Suprapubic skin (tissue), 4 donors: ENCODE data around the gene DISP3. TPM values are rescaled to one million over a fixed set of nuclear protein-coding genes. Genes with fewer than 3 reads are reported as not detected.
"Not testable (repeated sequence)": the region's sequence is repeated elsewhere in the genome, so short reads cannot be mapped to it uniquely, and the experiment has no call there.

ENCODE experiments used
- DNase-seq, 2 donors: peaks; one replicate each; pipeline ENCODE4 v3.0.0-alpha.2; 2019; ENCODE audit warnings: low spot score in 2 of 2
- H3K27ac ChIP-seq: fragments of 200-600 bp; sonication (generic); one replicate; pipeline ENCODE4 v1.5.1; 2019
- H3K27me3 ChIP-seq: fragments of 200-600 bp; sonication (generic); one replicate; pipeline ENCODE4 v1.5.1; 2019
- H3K36me3 ChIP-seq: fragments of 200-600 bp; sonication (generic); one replicate; pipeline ENCODE4 v1.5.1; 2019
- H3K4me1 ChIP-seq: fragments of 200-600 bp; sonication (generic); one replicate; pipeline ENCODE4 v1.5.1; 2019
- H3K4me3 ChIP-seq: fragments of 200-600 bp; sonication (generic); one replicate; pipeline ENCODE4 v1.5.1; 2019; ENCODE audit warnings: mild to moderate bottlenecking
- H3K9me3 ChIP-seq: fragments of 200-600 bp; sonication (generic); one replicate; pipeline ENCODE4 v1.5.1; 2019
- EP300 ChIP-seq: sonication (generic); formaldehyde crosslinking; IDR thresholded peaks from one replicate; pipeline ENCODE4 v1.6.1; 2017; ENCODE audit warnings: antibody characterized with exemption
- POLR2A ChIP-seq, 2 donors: fragments of 450-650 bp; IDR thresholded peaks; one replicate each; pipeline ENCODE4 v1.6.1; 2017; ENCODE audit warnings: antibody characterized with exemption in 2 of 2, mild to moderate bottlenecking in 2 of 2, moderate library complexity in 2 of 2
- POLR2AphosphoS5 ChIP-seq, 3 donors: sonication (generic); formaldehyde crosslinking; IDR thresholded peaks; one replicate each; pipeline ENCODE4 v1.6.1; 2017; ENCODE audit warnings: antibody characterized with exemption in 3 of 3
- WGBS: methylation state at CpG from one replicate; pipeline ENCODE4 v1.1.5; 2018; 5-methylcytosine and 5-hydroxymethylcytosine counted together
- total RNA-seq, 4 donors: library from RNA; depleted of rRNA; stranded (reverse); fragments of >200 nt; gene quantifications; one replicate each; pipeline ENCODE4 v1.1.0, GENCODE V29; 2016
- TF ChIP-seq, protein P1 (sequence below), 2 donors: fragments of 200-600 bp in 1 of 2; fragments of 450-650 bp in 1 of 2; sonication (generic) in 1 of 2; IDR thresholded peaks; one replicate each; pipeline ENCODE4 v1.5.1; 2016 to 2019; ENCODE audit warnings: antibody characterized with exemption in 2 of 2, mild to moderate bottlenecking in 1 of 2, moderate library complexity in 1 of 2

DISP3 gene
- total RNA-seq, 4 donors from 2014 or later, result not detected

DNA sequence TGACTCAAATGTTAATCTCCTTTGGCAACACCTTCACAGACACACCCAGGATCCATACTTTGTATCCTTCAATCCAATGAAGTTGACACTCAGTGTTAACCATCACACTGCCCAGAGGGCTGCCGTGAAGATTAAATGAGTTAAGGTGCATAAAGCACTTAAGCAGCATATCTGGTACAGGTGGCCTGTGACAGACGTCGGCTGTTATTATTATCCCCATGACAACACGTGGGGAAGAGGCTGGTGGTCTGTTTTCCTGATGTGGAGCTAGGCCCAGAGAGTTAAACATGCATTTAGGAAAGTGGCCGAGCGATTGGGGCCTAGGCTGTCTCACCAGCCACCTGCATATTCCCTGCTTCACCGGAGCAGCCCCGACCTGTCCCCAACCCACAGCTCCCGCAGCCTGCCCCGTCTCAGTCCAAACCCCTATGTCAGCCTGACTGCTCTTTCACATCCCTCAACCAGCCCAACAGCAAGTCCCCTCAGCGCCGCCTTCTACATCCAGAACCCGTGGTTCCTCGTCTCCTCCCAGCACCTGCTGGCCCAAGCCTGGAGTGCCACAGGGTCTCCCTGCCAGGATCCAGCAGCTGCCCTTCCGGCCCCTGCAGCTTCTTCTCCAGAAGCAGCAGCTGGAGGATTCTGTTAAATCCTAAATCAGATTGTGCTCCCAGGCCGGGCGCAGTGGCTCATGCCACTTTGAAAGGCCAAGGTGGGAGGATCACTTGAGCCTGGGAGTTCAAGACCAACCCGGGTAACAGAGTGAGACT, 97.3 kb downstream of the DISP3 start:
- Histone ChIP-seq H3K27me3 (peaks cover 52% of the 10 kb centered on the region), H3K9me3 (no peaks in the 10 kb centered on the region), H3K27ac (no peak overlapping the region), H3K4me1 (no peaks in the 10 kb centered on the region), H3K36me3 (no peaks in the 10 kb centered on the region), H3K4me3 (no peak overlapping the region)
- no peak for TF ChIP-seq POLR2AphosphoS5 (IDR thresholded peaks at IDR 0.05)
- no peak for TF ChIP-seq POLR2A (IDR thresholded peaks at IDR 0.05)
- no peak for TF ChIP-seq EP300
- WGBS, result 85% methylated on average over 17 of the region's 18 CpGs
- DNase-seq, result no peak

DNA sequence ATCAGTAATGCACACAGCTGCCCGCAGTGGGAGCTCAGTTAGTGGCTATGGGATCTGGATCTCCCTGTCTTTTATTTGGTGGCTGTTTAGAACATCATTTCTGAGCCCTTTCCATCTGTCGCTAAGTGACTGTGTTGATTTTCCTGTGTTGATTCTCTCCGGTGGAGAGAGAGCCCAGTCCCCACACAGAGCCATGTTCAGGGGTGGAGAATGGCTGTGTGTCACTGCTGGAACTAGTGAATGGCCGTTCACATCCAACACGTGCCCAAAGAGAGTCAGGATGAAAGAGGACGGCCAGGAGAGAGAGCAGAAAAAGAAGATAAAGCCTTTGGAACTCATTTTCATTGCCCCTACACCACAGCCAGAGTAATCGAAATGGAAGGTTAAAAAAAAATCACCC, 99.0 kb downstream of the DISP3 start:
- Histone ChIP-seq H3K27ac (no peak overlapping the region), H3K4me3 (no peak overlapping the region), H3K9me3 (no peaks in the 10 kb centered on the region), H3K27me3 (peaks cover 47% of the 10 kb centered on the region), H3K36me3 (no peaks in the 10 kb centered on the region), H3K4me1 (no peaks in the 10 kb centered on the region)
- no peak for TF ChIP-seq POLR2A (IDR thresholded peaks at IDR 0.05)
- TF ChIP-seq EP300, result no peak
- DNase-seq, result no peak
- WGBS, result 58% methylated on average over 7 of the region's 7 CpGs

DNA sequence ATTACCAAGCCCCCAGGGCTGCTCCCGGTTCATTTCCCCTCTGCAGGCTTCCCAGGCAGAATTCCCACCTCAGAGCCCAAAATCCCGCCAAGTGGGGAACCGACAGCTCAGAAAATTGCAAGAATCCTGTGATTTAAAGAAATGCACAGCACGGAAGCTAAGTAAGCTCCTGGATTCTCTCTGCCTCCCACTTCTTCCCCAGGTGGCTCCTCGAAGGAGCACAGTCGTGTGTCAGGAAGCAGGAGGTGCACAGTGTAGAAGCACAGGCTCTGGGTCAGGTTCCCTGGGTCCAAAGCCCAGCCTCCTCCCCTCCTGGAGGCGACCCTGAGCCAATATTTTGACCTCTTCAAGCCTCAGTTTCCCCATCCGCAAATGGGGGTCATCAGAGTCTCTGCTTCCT, 100.6 kb downstream of the DISP3 start:
- Histone ChIP-seq H3K36me3 (no peaks in the 10 kb centered on the region), H3K4me1 (no peaks in the 10 kb centered on the region), H3K4me3 (no peak overlapping the region), H3K9me3 (no peaks in the 10 kb centered on the region), H3K27me3 (peaks cover 52% of the 10 kb centered on the region), H3K27ac (no peak overlapping the region)
- 58% methylated on average over 8 of the region's 8 CpGs for WGBS
- no peak for DNase-seq
- TF ChIP-seq EP300 (no peak), POLR2A (IDR thresholded peaks at IDR 0.05) (no peak), POLR2AphosphoS5 (IDR thresholded peaks at IDR 0.05) (no peak)
- TF ChIP-seq, protein P1, sequence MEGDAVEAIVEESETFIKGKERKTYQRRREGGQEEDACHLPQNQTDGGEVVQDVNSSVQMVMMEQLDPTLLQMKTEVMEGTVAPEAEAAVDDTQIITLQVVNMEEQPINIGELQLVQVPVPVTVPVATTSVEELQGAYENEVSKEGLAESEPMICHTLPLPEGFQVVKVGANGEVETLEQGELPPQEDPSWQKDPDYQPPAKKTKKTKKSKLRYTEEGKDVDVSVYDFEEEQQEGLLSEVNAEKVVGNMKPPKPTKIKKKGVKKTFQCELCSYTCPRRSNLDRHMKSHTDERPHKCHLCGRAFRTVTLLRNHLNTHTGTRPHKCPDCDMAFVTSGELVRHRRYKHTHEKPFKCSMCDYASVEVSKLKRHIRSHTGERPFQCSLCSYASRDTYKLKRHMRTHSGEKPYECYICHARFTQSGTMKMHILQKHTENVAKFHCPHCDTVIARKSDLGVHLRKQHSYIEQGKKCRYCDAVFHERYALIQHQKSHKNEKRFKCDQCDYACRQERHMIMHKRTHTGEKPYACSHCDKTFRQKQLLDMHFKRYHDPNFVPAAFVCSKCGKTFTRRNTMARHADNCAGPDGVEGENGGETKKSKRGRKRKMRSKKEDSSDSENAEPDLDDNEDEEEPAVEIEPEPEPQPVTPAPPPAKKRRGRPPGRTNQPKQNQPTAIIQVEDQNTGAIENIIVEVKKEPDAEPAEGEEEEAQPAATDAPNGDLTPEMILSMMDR (IDR thresholded peaks at IDR 0.05), result no peak

DNA sequence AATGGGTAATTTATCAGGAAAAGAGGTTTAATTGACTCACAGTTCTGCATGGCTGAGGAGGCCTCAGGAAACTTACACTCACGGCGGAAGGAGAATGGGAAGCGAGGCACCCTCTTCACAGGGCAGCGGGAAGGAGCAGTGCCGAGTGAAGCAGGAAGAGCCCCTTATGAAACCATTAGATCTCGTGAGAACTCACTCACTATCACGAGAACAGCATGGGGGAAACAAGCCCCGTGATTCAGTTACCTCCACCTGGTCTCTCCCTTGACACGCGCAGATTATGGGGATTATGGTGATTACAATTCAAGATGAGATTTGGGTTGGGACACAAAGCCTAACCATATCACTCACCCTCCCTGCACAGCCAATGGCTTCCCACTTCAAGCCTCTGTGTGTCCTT, 101.1 kb downstream of the DISP3 start:
- not testable (repeated sequence) for H3K4me1 ChIP-seq, H3K9me3 ChIP-seq, H3K36me3 ChIP-seq, H3K4me3 ChIP-seq, H3K27ac ChIP-seq, DNase-seq
- H3K27me3 ChIP-seq, result peaks cover 50% of the 10 kb centered on the region
- WGBS, result 70% methylated on average over 10 of the region's 10 CpGs

DNA sequence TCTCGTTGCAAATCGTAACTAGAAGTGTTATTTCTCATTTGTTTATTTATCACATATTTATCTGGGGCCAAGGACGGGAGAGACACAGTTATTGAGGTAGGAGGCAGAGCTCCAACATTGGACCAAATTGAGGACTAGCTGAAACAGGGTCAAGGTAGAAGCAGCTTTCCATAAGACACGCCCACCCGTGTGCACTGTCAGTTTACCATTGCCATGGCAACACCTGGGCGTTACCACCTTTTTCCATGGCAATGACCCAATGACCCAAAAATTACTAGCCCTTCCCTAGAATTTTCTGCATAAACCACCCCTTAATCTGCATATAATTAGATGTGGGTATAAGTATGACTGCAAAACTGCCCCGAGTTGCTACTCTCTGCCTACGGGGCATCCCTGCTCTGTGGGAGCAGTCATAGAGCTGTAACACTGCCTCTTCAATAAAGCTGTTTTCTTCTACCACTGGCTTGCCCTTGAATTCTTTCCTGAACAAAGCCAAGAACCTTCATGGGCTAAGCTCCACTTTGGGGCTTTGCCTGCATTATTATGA, 102.6 kb downstream of the DISP3 start:
- no peaks in the 10 kb centered on the region for H3K4me1 ChIP-seq
- H3K36me3 ChIP-seq, result no peaks in the 10 kb centered on the region
- peaks cover 52% of the 10 kb centered on the region for H3K27me3 ChIP-seq
- TF ChIP-seq POLR2A (IDR thresholded peaks at IDR 0.05) (no peak), EP300 (no peak), POLR2AphosphoS5 (IDR thresholded peaks at IDR 0.05) (no peak)
- TF ChIP-seq, protein P1 (IDR thresholded peaks at IDR 0.05), result no peak
- no peaks in the 10 kb centered on the region for H3K9me3 ChIP-seq
- WGBS, result 74% methylated on average over 8 of the region's 8 CpGs
- no peak overlapping the region for H3K27ac ChIP-seq
- no peak overlapping the region for H3K4me3 ChIP-seq
- no peak for DNase-seq

DNA sequence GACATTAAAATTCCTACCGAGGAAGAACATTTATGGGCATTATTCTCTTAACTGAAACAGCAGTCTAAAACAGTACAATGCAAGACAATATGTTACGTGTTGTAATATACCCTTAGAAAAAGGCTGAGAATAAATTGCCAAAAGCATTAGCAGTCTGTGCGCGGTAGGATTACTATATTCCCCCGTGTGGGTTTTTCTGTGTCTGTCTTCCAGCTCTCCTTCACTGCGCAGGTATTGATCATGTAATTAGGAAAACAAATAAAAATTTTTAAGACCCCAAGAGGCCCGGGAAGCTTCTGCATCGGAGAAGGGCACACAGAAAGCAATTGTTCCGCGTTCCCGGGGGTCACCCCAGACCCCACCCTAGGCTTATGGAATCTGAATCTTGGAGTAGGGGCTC, 106.4 kb downstream of the DISP3 start:
- H3K27me3 ChIP-seq, result peaks cover 32% of the 10 kb centered on the region
- no peak overlapping the region for H3K27ac ChIP-seq
- H3K36me3 ChIP-seq, result no peaks in the 10 kb centered on the region
- no peak overlapping the region for H3K4me3 ChIP-seq
- 86% methylated on average over 11 of the region's 11 CpGs for WGBS
- H3K4me1 ChIP-seq, result no peaks in the 10 kb centered on the region
- no peaks in the 10 kb centered on the region for H3K9me3 ChIP-seq
- DNase-seq, result no peak
- TF ChIP-seq, protein P1 (IDR thresholded peaks at IDR 0.05), result no peak
- TF ChIP-seq EP300, result no peak
- TF ChIP-seq POLR2AphosphoS5 (IDR thresholded peaks at IDR 0.05), result no peak
- no peak for TF ChIP-seq POLR2A (IDR thresholded peaks at IDR 0.05)

Other genes starting within 250 kb of the DISP3 start
- 10 to 100 TPM; 32.9 to 43.7 (median 39.3) TPM for gene MTOR, start 216.6 kb upstream of the DISP3 start, total RNA-seq
- 10 to 100 TPM; 17.1 to 26.8 (median 19.6) TPM for gene UBIAD1, start 206.0 kb upstream of the DISP3 start, total RNA-seq
- 10 to 100 TPM in 3 of 4 donors, 1 to 10 TPM in 1; 8.2 to 16.7 (median 13.5) TPM for gene FBXO2, start 175.3 kb downstream of the DISP3 start, total RNA-seq
- 10 to 100 TPM; 17.2 to 56.3 (median 28.1) TPM for gene FBXO44, start 175.7 kb downstream of the DISP3 start, total RNA-seq
- gene FBXO6, start 185.0 kb downstream of the DISP3 start, total RNA-seq, result 10 to 100 TPM; 13.7 to 21.5 (median 15.9) TPM
- 10 to 100 TPM; 25.4 to 35.0 (median 32.7) TPM for gene MAD2L2, start 202.0 kb downstream of the DISP3 start, total RNA-seq
- under 1 TPM in 3 of 4 donors, not detected in 1; 0.08 to 0.10 (median 0.08) TPM for gene DRAXIN, start 212.6 kb downstream of the DISP3 start, total RNA-seq